NCI-H146 (cell line): Measurements from ENCODE around the gene CHD2.
A peak's percentile ranks its signal among the peaks of the same experiment; 100 is the strongest.

Experiments used
- DNase-seq: peaks from one replicate; lab custom pipeline; 2025; lab: John Stamatoyannopoulos, UW

CHD2 gene

DNA sequence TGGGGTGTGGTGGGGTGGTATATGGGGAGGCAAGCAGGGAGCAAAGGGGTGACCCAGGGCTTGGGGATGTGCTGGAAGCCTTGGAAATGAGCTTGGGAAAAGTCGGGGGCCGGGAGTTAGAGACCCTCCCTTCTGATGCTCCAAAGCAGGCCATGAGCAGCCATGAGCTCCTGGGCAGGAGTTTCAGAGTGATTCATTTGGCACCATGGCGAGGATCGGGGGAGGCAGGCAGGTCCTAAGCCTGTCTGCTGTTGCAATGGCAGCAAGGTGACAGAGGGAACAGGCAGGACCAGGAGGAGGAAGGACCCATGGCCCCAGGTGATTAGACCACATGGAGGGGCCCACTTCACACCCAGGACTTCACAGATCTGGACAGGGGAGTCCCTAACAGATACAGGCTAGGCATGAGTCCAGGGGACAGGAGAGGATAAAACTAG, 167.5 kb downstream of the CHD2 start:
- no peak for DNase-seq

DNA sequence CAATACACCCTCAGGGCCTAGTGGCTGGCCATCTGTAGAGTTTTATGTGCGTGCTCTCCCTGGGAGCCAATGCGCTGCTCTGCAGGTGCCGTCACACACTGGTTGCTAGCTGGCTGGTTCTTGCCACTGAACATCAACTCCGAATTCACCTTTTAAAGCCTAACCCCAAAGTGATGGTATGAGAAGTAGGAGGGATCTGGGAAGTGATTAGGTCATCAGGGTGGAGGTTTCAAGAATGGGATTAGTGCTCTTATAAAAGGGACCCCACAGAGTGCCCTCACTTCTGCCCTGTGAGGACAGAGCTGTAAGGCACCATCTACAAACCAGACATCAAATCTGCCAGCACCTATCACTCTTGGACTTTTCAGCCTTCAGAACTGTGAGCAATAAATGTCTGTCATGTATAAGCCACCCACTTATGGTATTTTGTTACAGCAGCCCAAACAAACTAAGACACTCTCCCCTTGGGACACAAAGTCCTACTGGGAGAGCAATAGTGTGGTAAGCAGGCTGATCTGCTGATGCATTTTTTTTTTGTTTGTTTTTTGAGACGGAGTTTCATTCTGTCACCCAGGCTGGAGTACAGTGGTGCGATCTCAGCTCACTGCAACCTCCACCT, 168.6 kb downstream of the CHD2 start:
- peak; percentile 50 for DNase-seq

DNA sequence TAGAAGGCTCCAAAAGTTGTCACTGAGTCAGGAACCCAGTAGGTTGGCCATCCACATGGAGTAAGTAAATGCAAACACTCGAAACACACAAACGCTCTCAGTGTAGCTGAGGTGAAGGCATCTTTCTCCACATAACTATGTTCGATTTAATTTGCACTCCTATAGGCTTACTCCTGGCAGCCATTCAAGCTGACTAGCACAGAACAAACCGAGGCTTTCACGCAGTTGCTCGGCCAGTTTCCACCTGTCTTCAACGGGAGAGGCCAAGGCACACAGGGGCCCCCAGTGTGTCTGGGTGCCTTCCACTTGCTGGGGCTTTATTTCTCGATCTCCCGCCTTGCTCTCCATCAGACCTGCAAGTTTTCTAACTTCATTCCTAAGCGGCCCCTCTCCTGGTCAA, 170.0 kb downstream of the CHD2 start:
- no peak for DNase-seq

DNA sequence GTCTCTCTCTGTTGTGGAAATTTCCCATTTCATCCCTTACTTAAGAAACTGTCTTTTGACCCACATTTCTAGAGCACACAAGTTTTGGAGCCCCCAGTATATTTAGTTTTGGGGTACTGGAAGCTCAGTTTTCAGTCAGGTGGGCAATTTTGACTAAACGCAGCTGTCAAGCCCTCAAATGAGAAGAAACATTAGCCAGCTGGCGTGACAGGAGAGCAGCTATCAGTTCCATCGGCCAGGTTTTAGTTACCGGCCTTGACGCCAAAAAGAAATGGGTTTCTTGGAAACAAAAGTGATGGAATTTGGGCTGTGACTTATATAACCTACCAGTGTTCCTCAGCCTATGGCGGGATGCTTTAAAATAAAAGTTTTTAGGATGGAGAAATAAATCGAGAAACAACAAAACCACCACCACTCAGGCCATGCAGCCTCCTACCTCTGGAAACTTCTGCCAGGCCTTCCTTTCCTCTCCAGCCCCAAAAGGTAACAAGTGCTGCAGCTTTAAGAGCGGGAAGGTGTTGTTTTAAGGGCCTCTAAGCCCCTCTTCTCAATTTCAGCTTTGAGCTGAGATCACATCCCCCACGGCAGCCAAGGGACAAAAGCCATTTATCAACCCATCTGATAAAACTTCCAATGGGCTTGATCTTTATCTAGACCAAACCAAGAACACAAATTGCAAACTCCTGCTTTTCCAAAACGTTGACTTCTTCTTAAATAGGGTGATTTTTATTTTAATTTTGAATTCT, 170.6 kb downstream of the CHD2 start:
- DNase-seq = no peak

DNA sequence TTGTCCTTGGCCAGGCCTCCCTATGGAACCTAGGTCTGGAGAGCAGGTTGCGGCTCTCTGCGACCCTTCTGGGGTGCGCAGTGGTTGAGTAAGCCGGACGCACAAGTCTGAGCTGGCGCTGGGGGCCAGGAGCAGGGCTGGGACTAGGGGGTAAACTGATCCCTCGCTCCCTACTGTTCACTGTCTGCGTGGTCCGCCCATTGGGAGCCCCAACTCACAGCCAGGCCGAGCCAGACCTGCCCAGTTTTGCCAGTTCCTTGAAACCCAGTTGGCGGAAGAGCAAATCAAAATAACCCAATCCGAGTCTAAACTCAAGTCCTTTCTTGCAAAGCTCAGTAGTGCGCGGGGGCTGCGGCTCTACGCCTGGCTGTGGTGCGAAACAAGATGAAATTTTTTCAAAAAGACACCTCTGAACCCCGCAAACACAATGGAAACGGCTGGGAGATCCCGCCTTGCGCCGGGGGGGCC, 171.4 kb downstream of the CHD2 start:
- no peak for DNase-seq

DNA sequence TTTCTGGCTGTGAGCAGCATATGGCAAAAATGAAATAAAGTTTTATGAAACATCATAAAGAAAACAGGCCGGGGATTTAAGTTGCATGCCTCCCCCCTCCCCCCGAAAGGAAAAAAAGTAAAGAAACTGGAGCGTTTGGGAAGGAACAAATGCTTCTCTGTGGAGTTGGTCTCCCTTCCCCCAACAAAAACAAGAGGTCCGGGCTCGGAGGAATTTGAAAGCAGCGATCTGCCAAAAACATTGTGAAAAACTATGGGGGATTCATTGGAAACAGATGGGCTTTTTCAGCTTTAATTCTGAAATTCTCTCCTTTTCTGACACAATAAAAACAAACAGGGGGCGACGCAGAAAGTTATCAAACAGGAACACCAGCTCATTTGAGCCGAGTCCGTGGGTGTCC, 171.9 kb downstream of the CHD2 start:
- DNase-seq = no peak

DNA sequence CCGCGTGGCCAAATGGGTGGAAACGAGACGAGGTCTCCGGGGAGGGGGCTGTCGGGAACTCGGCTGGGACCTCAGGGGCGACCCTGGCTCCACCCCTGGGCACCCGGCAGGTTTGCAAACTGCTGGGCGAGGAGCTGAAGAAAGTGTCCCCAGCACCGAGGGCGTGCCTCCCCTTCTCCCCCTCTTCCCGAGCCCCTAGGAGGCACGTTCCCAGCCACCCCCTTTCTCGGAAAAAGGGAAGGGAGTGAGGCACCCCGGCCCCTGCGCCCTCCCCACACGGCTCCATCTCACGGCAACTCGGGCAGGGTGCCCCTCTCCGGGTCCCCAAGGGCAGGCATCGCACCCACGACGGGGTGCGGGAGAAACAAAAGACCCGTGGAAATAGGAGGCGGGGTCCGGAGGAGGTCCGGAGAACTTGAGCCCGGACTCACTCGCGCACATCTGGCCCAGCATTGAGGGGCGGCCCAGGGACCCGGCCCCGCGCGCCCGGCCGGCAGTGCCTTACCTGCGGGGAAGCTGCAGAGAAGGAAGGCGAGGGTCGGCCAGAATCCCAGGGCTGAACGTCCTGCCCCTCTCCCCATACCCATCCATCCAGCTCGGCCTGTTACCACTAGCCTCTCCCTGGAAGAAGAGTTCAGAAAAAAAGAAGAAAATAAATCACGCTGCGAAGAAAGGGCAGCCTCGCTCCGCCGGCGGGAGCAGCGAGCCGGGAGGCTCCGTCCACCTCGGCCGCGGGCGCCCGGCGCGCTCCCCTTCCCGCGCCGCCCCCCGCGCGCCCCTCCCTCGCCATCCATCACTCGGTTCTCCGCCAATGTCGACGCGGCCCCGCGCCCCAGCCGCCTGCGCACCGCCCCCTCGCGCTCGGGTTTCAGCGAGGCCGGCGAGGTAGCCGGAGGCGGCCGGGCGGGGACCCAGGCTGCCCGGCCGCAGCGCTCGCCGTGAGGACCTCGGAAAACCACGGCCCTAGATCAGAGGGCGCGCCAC, 172.6 kb downstream of the CHD2 start:
- DNase-seq = peak; percentile 87

DNA sequence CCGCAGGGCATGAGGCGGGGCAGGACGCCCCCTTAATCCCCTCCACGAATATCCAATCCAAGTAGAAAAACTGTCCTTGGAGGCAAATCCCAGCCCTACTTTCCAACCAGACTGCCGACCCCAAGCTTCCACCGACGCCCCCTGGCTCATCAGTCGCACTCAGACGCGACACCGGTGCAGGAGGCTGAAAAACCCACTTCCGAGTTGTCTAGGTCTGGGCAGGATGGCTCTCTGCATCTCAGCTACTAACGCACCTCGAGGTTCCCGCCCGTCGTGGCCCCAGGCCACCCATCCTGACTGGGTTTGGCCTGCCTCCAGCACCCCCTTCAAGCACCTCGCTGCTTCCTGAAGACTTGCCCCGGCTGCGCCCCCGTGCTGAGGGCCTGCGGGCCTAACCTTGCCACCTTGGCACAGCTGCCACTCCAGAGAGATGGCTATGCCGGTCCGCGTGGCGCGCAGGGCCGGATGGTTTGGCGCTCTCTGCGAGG, 173.4 kb downstream of the CHD2 start:
- no peak for DNase-seq

DNA sequence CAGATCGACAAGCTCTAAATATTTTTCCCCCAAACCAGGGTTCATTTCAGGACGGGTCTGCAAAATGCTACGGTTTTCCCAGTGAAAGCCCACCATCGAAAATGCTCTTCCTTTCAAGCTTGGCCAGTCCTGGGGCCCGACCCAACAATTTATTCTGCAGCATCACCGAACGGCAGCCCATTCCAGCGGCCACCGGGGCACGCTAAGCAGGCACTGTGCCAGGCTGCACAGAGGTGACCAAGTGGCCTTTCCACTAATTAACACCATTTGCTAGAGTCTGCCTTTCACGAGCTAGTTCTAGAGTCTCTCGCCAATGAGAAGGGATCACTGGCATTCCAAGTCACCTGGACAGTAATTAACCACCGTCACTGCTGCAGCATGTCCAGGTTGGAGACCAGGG, 174.5 kb downstream of the CHD2 start:
- DNase-seq = no peak

DNA sequence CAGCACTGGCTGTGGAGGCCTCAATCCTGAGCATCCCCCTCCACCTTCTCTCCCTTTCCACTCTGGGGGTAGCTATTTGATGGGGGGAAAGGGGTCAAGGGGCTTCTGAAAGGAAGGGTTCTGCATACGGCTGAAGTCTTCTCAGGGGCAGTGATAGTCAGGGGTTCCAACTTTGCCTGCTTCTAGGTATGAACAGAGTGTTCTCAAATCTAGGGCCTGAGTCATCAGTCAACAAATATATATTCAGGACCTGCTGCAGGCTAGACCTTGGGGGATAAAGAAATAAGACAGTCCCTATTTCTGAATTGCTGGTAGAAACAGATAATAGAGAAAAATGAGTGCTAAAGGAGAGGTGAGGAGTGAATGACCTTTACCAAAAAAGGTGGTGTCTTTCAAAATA, 176.1 kb downstream of the CHD2 start:
- DNase-seq = no peak

DNA sequence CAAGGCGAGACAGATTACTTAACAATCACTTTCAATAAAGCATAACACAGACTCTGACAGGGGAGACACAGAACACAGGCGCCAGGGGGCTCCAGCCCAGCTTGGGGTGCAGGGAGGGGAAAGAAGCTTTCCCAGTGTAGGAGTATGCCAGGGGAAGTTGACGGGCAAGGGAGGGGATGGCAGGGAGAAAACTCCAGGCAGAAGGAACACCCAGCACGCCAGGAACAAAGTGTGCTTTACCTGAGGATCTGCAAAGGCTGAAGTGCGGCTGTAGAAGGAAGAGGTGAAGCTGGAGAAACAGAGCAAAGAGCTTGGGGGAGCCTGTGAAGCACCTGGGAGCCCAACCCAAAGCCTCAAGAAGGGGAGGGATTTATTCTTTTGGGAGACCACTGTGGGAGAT, 176.8 kb downstream of the CHD2 start:
- no peak for DNase-seq
